ENCODE data around the gene IGSF1.

The IGSF1 gene

GRCh38 chrX:131316260-131316659 is 27.2 kb upstream of the IGSF1 start:
- no peak for DNase-seq (ENCODE audit: extremely low read depth, low read depth)
- TF ChIP-seq, protein P1, sequence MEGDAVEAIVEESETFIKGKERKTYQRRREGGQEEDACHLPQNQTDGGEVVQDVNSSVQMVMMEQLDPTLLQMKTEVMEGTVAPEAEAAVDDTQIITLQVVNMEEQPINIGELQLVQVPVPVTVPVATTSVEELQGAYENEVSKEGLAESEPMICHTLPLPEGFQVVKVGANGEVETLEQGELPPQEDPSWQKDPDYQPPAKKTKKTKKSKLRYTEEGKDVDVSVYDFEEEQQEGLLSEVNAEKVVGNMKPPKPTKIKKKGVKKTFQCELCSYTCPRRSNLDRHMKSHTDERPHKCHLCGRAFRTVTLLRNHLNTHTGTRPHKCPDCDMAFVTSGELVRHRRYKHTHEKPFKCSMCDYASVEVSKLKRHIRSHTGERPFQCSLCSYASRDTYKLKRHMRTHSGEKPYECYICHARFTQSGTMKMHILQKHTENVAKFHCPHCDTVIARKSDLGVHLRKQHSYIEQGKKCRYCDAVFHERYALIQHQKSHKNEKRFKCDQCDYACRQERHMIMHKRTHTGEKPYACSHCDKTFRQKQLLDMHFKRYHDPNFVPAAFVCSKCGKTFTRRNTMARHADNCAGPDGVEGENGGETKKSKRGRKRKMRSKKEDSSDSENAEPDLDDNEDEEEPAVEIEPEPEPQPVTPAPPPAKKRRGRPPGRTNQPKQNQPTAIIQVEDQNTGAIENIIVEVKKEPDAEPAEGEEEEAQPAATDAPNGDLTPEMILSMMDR (IDR thresholded peaks at IDR 0.05; ENCODE audit: low read depth, low read length, missing control alignments): no peak
- H3K4me3 ChIP-seq (replicated peaks; ENCODE audit: low read depth, low read length): no peak overlapping the region

DNA sequence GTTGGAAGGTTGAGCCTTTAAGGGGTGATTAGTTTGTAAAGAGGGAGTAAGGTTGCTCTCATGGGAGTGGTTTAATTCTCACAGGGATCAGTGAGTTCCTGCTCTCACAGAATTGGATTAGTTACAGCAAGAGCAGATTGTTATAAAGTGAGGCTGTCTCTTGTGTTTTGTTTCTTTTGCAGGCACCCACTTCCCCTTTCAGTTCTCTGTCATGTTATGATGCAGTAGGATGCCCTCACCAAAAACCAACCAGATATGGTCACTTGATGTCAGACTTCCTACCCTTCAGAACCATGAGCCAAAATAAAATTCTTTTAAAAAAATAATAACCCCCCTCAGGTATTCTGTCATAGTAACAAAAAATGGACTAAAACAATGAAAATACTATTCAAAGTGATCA is 19.9 kb upstream of the IGSF1 start:
- no peak overlapping the region for H3K4me3 ChIP-seq (replicated peaks; ENCODE audit: low read depth, low read length)
- TF ChIP-seq, protein P1 (IDR thresholded peaks at IDR 0.05; ENCODE audit: low read depth, low read length, missing control alignments): no peak
- DNase-seq (ENCODE audit: extremely low read depth, low read depth): no peak

DNA sequence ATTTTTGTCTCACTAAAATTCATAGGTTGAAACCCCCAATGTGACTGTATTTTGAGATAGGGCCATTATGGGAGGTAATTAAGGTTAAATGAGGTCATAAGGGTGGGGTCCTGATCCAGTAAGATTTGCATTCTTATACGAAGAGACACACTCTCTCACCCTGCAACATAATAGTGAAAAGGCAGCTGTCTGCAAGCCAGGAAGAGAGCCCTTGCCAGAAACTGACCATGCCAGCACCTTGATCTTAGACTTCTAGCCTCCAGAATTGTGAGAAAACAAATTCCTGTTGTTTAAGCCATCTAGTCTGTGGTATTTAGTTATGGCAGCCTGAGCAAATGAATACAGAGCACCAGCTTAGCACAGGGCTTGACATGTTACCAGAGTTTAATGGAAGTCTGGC is 17.5 kb upstream of the IGSF1 start:
- H3K4me3 ChIP-seq (replicated peaks; ENCODE audit: low read depth, low read length): no peak overlapping the region
- DNase-seq (ENCODE audit: extremely low read depth, low read depth): no peak
- TF ChIP-seq, protein P1 (IDR thresholded peaks at IDR 0.05; ENCODE audit: low read depth, low read length, missing control alignments): no peak

- no peak overlapping the region for H3K4me3 ChIP-seq (replicated peaks; ENCODE audit: low read depth, low read length)
- no peak for DNase-seq (ENCODE audit: extremely low read depth, low read depth)
- TF ChIP-seq, protein P1 (IDR thresholded peaks at IDR 0.05; ENCODE audit: low read depth, low read length, missing control alignments): no peak
Measured at GRCh38 chrX:131305926-131306325, 16.8 kb upstream of the IGSF1 start.

DNA sequence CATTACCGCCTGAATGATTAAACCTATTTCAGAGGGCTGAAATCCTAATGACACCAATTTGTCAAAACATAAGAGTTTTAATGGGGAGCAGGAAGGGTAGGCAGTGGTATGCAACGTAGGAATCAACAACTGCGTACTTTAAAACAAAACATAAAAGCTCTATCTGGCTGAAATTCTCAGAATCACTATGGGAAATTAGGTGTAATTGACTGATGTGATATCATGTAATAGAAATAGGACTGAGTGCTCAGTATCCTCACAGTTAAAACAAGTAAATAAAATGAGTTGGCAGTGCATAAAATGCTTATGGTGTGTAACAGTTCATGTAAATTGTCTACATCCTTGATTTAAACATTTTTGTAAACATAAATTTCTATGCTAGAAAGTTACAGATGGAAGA is 13.6 kb upstream of the IGSF1 start:
- no peak for DNase-seq (ENCODE audit: extremely low read depth, low read depth)
- TF ChIP-seq, protein P1 (IDR thresholded peaks at IDR 0.05; ENCODE audit: low read depth, low read length, missing control alignments): no peak
- no peak overlapping the region for H3K4me3 ChIP-seq (replicated peaks; ENCODE audit: low read depth, low read length)

- DNase-seq (ENCODE audit: extremely low read depth, low read depth): no peak
- TF ChIP-seq, protein P1 (IDR thresholded peaks at IDR 0.05; ENCODE audit: low read depth, low read length, missing control alignments): no peak
- no peak overlapping the region for H3K4me3 ChIP-seq (replicated peaks; ENCODE audit: low read depth, low read length)
Measured at GRCh38 chrX:131301155-131301554, 12.0 kb upstream of the IGSF1 start.

- TF ChIP-seq, protein P1 (IDR thresholded peaks at IDR 0.05; ENCODE audit: low read depth, low read length, missing control alignments): no peak
- no peak overlapping the region for H3K4me3 ChIP-seq (replicated peaks; ENCODE audit: low read depth, low read length)
- DNase-seq (ENCODE audit: extremely low read depth, low read depth): no peak
Measured at GRCh38 chrX:131298846-131299245, 9.7 kb upstream of the IGSF1 start.
